Left lung (tissue), 10 donors: ENCODE results near the gene ACO2. TPM values are rescaled to one million over a fixed set of nuclear protein-coding genes. Genes with fewer than 3 reads are reported as not detected.

Experiments
- ATAC-seq: fragments of 200-7000 bp; cut with Tn5 transposase; one replicate; pipeline ENCODE4 v1.9.1; 2020; ENCODE audit warnings: moderate library complexity
- DNase-seq, 4 donors: peaks; one replicate each; pipeline ENCODE4 v3.0.0-alpha.2; 2013 to 2020
- H3K27ac ChIP-seq, 2 donors: fragments of 200-600 bp; sonication (generic) in 1 of 2; one replicate each; pipeline versions ENCODE4 v1.5.0 to v1.8.0; 2020 to 2021
- H3K27me3 ChIP-seq, 2 donors: fragments of 200-600 bp; sonication (generic) in 1 of 2; one replicate each; pipeline versions ENCODE4 v1.5.0 to v1.8.0; 2020 to 2021
- H3K36me3 ChIP-seq, 2 donors: fragments of 200-600 bp; sonication (generic) in 1 of 2; one replicate each; pipeline versions ENCODE4 v1.5.0 to v1.8.0; 2020 to 2021
- H3K4me1 ChIP-seq, 2 donors: fragments of 200-600 bp; one replicate each; pipeline ENCODE4 v1.8.0; 2021
- H3K4me3 ChIP-seq, 2 donors: fragments of 200-600 bp; sonication (generic) in 1 of 2; one replicate each; pipeline versions ENCODE4 v1.5.0 to v1.8.0; 2020 to 2021; ENCODE audit warnings: mild to moderate bottlenecking in 1 of 2
- H3K9me3 ChIP-seq, 2 donors: fragments of 200-600 bp; sonication (generic) in 1 of 2; one replicate each; pipeline versions ENCODE4 v1.5.0 to v1.8.0; 2020 to 2021
- intact Hi-C, 2 donors: fragments of 100-400 bp; cut with DNase I; formaldehyde crosslinking; loops; one replicate each; pipeline versions ENCODE4 v1.11.2 to v1.14.2; 2022
- polyA plus RNA-seq, 6 donors: library from polyadenylated mRNA; unstranded; fragments of 120-200 nt; gene quantifications; one replicate each; pipeline ENCODE4 v1.2.1, GENCODE V29; 2013; ENCODE audit not compliant: insufficient read length in 6 of 6
- total RNA-seq, 2 donors: library from RNA; stranded (reverse); fragmentation: NEBNext Ultra II Directional; extraction: Animal tissue kit (Norgen Biotek cat#: 25700); gene quantifications; one replicate each; pipeline ENCODE4 v1.2.1, GENCODE V29; 2021
- TF ChIP-seq, protein P1 (sequence below), 2 donors: fragments of 200-600 bp; sonication (generic) in 1 of 2; IDR thresholded peaks; one replicate each; pipeline versions ENCODE4 v1.5.0 to v1.8.0; 2021; ENCODE audit warnings: antibody characterized with exemption in 2 of 2
- donor health status: DM: no; HTN: yes; CAD: no.
- donor health status: DM: no; HTN: no; CAD: no.

ACO2 gene
- total and polyA plus RNA-seq, 8 donors: 51.0 to 91.8 (median 59.4) TPM

DNA sequence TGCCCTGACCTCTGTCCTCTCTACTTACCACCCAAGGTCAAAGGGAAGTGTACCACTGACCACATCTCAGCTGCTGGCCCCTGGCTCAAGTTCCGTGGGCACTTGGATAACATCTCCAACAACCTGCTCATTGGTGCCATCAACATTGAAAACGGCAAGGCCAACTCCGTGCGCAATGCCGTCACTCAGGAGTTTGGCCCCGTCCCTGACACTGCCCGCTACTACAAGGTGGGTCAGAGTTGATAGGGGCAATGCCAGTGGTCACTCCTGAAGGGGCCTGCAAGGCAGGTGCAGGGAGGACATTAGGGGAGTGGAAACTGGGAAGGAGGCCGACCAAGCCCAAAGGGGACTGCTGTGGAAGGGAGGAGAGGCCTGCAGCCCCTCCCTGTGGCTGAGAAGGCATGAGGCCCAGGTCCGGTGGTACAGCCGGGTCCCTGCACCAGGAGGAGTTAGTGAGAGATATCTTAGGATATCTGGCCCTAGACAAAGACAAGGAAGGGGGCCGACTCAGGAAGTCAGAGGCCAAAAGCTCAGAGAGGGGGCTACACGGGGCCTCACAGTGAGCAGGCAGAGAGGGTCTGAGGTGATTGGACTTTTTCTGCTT, 57.4 kb downstream of the ACO2 start:
- H3K36me3 ChIP-seq: peaks cover 0 to 95% of the 10 kb centered on the region in 2 donors
- no peak for ATAC-seq

DNA sequence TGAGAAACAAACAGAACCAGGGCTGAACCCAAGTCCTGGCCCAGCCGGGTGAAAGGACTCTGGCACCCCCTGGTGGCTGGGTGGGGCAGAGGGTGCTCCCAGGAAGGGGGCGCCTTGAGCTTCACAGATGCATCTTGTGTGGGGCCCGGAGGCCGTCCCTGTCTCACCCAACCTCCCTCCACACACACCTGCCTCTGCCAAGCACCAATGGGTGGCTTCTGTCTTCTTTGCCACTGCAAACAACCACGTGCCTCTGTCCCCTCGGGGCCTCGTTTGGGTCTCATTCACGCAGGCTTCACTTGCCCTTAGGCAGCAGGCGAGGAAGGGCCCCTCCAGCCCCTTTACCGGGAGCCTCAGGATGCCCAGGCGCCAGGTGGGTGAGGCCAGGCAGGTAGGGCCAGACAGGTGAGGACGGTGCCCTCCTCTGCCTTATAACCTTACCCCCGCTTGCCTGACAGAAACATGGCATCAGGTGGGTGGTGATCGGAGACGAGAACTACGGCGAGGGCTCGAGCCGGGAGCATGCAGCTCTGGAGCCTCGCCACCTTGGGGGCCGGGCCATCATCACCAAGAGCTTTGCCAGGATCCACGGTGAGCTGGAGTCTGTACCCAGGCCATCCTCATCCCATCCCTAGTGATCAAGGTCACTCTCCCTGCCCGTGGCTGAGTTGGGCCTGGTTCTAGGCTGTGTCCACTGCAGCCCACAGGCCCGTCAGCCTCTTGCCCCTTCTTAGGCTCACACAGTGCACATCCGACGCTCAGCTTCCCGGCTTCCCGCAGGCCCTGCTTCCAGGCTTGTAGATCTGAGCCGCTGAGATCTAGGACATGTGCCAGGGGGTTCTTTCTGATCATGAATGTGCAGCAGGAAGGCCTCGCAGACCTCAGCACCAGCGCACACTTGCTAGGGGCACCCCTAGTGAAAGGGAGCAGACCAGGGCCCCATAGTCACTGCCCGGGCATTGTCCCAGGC, 58.2 kb downstream of the ACO2 start:
- H3K27ac ChIP-seq: no peak overlapping the region
- DNase-seq (peak in 1 of 4 donors; percentile 88), ATAC-seq (peak; percentile 38)
- no peaks in the 10 kb centered on the region for H3K9me3 ChIP-seq
- no peak overlapping the region for H3K4me3 ChIP-seq
- intact Hi-C loops: loop anchor here in 1 of 2 donors (10.0 kb wide), 1 partner anchor 122 kb away; no protein-coding TSS in a partner anchor
- H3K36me3 ChIP-seq: peaks cover 0 to 99% of the 10 kb centered on the region in 2 donors
- TF ChIP-seq, protein P1, sequence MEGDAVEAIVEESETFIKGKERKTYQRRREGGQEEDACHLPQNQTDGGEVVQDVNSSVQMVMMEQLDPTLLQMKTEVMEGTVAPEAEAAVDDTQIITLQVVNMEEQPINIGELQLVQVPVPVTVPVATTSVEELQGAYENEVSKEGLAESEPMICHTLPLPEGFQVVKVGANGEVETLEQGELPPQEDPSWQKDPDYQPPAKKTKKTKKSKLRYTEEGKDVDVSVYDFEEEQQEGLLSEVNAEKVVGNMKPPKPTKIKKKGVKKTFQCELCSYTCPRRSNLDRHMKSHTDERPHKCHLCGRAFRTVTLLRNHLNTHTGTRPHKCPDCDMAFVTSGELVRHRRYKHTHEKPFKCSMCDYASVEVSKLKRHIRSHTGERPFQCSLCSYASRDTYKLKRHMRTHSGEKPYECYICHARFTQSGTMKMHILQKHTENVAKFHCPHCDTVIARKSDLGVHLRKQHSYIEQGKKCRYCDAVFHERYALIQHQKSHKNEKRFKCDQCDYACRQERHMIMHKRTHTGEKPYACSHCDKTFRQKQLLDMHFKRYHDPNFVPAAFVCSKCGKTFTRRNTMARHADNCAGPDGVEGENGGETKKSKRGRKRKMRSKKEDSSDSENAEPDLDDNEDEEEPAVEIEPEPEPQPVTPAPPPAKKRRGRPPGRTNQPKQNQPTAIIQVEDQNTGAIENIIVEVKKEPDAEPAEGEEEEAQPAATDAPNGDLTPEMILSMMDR (IDR thresholded peaks at IDR 0.05): peak; percentile 79
- H3K4me1 ChIP-seq: peaks cover 11 to 20% of the 10 kb centered on the region in 2 donors
- H3K27me3 ChIP-seq: no peaks in the 10 kb centered on the region

More for the DNA sequence above, 57.4 kb downstream of the ACO2 start:
- no peak overlapping the region for H3K4me3 ChIP-seq
- peak overlapping the region in 1 of 2 donors; percentile 7 for H3K27ac ChIP-seq
- intact Hi-C loops: loop anchor here in 1 of 2 donors (10.0 kb wide), 1 partner anchor 122 kb away; no protein-coding TSS in a partner anchor
- H3K4me1 ChIP-seq: peaks cover 11 to 20% of the 10 kb centered on the region in 2 donors
- no peaks in the 10 kb centered on the region for H3K27me3 ChIP-seq
- no peaks in the 10 kb centered on the region for H3K9me3 ChIP-seq
- DNase-seq: no peak
- TF ChIP-seq, protein P1 (IDR thresholded peaks at IDR 0.05): no peak

DNA sequence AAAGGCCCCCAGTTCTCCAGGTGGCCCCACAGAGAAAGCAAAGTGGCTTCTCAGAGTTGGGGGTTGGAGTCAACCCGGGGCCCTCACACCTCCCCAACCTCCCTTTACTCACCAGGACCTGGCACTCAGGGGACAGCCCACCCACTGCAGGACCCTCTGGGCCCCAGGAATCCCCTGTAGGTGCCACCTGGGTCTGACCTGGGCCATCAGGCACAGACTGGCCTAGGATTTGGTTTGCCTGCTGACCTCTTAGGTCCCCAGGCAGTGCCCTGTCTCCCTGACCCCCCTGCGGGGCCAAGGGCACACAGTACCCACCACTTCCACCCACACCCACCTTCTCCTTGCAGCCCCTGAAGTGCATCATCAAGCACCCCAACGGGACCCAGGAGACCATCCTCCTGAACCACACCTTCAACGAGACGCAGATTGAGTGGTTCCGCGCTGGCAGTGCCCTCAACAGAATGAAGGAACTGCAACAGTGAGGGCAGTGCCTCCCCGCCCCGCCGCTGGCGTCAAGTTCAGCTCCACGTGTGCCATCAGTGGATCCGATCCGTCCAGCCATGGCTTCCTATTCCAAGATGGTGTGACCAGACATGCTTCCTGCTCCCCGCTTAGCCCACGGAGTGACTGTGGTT, 59.3 kb downstream of the ACO2 start:
- H3K36me3 ChIP-seq: peaks cover 0 to 99% of the 10 kb centered on the region in 2 donors
- H3K4me3 ChIP-seq: no peak overlapping the region
- TF ChIP-seq, protein P1 (IDR thresholded peaks at IDR 0.05): no peak
- intact Hi-C loops: loop anchor here in 1 of 2 donors (10.0 kb wide), 1 partner anchor 123 kb away; no protein-coding TSS in a partner anchor
- H3K27ac ChIP-seq: no peak overlapping the region
- H3K4me1 ChIP-seq: peaks cover 11 to 20% of the 10 kb centered on the region in 2 donors
- ATAC-seq: no peak
- H3K9me3 ChIP-seq: no peaks in the 10 kb centered on the region
- DNase-seq: no peak
- H3K27me3 ChIP-seq: no peaks in the 10 kb centered on the region

DNA sequence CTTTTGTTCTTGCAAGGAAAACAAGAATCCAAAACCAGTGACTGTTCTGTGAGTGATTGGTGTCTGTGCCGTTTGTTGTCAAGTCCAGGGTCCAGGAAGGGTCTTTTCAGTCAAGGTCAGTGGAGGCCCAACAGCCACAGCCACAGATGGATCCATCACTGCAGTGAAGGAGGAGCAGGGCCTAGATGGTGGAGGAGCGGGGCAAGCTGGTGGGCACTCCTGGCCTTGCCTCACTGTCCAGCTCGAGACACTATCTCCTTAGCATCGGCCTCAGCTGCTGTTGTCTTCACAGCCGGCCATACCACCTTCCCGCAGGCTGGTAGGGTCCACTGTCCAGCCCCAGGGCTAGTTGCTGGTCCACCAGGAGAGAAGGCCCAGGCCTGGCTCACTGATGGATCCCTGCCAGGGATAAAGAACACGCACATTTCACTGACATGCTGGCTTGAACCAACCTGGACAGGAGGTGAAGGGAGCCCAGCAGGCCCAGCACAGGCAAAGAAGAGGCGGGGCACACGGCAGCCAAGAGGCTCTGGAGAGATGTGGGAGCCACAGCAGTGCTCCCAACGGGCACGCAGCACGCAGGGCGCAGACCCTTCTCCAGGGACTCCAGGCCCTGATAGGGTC, 60.1 kb downstream of the ACO2 start:
- intact Hi-C loops: loop anchor here in 1 of 2 donors (10.0 kb wide), 1 partner anchor 124 kb away; no protein-coding TSS in a partner anchor
- no peak overlapping the region for H3K27ac ChIP-seq
- no peaks in the 10 kb centered on the region for H3K9me3 ChIP-seq
- peaks cover 10 to 15% of the 10 kb centered on the region in 2 donors for H3K4me1 ChIP-seq
- TF ChIP-seq, protein P1 (IDR thresholded peaks at IDR 0.05): no peak
- H3K27me3 ChIP-seq: no peaks in the 10 kb centered on the region
- H3K36me3 ChIP-seq: peaks cover 0 to 95% of the 10 kb centered on the region in 2 donors
- DNase-seq (no peak), ATAC-seq (no peak)
- H3K4me3 ChIP-seq: no peak overlapping the region
